Tibial artery (tissue), 4 donors: ENCODE results near the gene RNF144A.

ENCODE experiments used
- DNase-seq, 2 donors: peaks; one replicate each; pipeline ENCODE4 v3.0.0-alpha.2; 2019
- H3K27ac ChIP-seq, 2 donors: fragments of 200-600 bp; sonication (generic) in 1 of 2; 1 replicate in 1 of 2; 2 replicates in 1 of 2; pipeline ENCODE4 v1.5.1; 2018 to 2019; ENCODE audit warnings: mild to moderate bottlenecking in 1 of 2
- H3K27me3 ChIP-seq, 2 donors: fragments of 200-600 bp; sonication (generic) in 1 of 2; one replicate each; pipeline versions ENCODE4 v1.5.1 to v1.6.0; 2016 to 2019
- H3K36me3 ChIP-seq, 3 donors: fragments of 200-600 bp; sonication (generic) in 2 of 3; one replicate each; pipeline ENCODE4 v1.5.1; 2016 to 2019; ENCODE audit warnings: mild to moderate bottlenecking in 2 of 3
- H3K4me1 ChIP-seq, 4 donors: fragments of 200-600 bp; sonication (generic) in 2 of 4; 1 replicate in 3 of 4; 2 replicates in 1 of 4; pipeline ENCODE4 v1.5.1; 2016 to 2019
- H3K4me3 ChIP-seq, 2 donors: fragments of 200-600 bp; sonication (generic) in 1 of 2; 1 replicate in 1 of 2; 2 replicates in 1 of 2; pipeline ENCODE4 v1.5.1; 2018 to 2019; ENCODE audit warnings: mild to moderate bottlenecking in 2 of 2
- H3K9me3 ChIP-seq, 3 donors: fragments of 200-600 bp; sonication (generic) in 1 of 3; one replicate each; pipeline ENCODE4 v1.5.1; 2016 to 2019
- CTCF ChIP-seq, 2 experiments: fragments of 200-600 bp in 1 of 2; fragments of 450-650 bp in 1 of 2; IDR thresholded peaks; one replicate each; pipeline ENCODE4 v1.5.1; 2017 to 2019; ENCODE audit warnings: antibody characterized with exemption in 2 of 2, mild to moderate bottlenecking in 1 of 2, moderate library complexity in 1 of 2
- intact Hi-C: fragments of 100-400 bp; cut with DNase I; formaldehyde crosslinking; loops from one replicate; pipeline ENCODE4 v1.15.0; 2023; ENCODE audit warnings: low total_unique reads

Gene RNF144A

GRCh38 chr2:6909431-6910385 lies 7.5 kb upstream of the RNF144A start:
- H3K9me3 ChIP-seq: no peaks in the 10 kb centered on the region
- no peaks in the 10 kb centered on the region for H3K27me3 ChIP-seq
- no peak overlapping the region for H3K4me3 ChIP-seq
- no peak overlapping the region for H3K27ac ChIP-seq
- intact Hi-C loops: no loop called here
- DNase-seq: no peak
- TF ChIP-seq CTCF (IDR thresholded peaks at IDR 0.05): no peak
- no peaks in the 10 kb centered on the region for H3K4me1 ChIP-seq
- no peaks in the 10 kb centered on the region for H3K36me3 ChIP-seq

GRCh38 chr2:6911721-6912120 lies 5.5 kb upstream of the RNF144A start:
- Histone ChIP-seq H3K27me3 (no peaks in the 10 kb centered on the region), H3K4me1 (peaks cover 0 to 1% (median under 1%) of the 10 kb centered on the region in 4 donors), H3K9me3 (no peaks in the 10 kb centered on the region), H3K4me3 (no peak overlapping the region), H3K36me3 (no peaks in the 10 kb centered on the region), H3K27ac (no peak overlapping the region)
- TF ChIP-seq CTCF (IDR thresholded peaks at IDR 0.05): no peak
- DNase-seq: no peak
- intact Hi-C loops: no loop called here

- no peak overlapping the region for H3K4me3 ChIP-seq
- H3K36me3 ChIP-seq: no peaks in the 10 kb centered on the region
- H3K4me1 ChIP-seq: peaks cover 0 to 11% (median 8%) of the 10 kb centered on the region in 4 donors
- no peak for DNase-seq
- no peaks in the 10 kb centered on the region for H3K27me3 ChIP-seq
- no peak overlapping the region for H3K27ac ChIP-seq
- intact Hi-C loops: no loop called here
- no peaks in the 10 kb centered on the region for H3K9me3 ChIP-seq
- TF ChIP-seq CTCF (IDR thresholded peaks at IDR 0.05): no peak
Measured at GRCh38 chr2:6913415-6914157, 3.6 kb upstream of the RNF144A start.

GRCh38 chr2:6914828-6915227 lies 2.4 kb upstream of the RNF144A start:
- H3K4me1 ChIP-seq: peaks cover 0 to 18% (median 12%) of the 10 kb centered on the region in 4 donors
- no peaks in the 10 kb centered on the region for H3K9me3 ChIP-seq
- intact Hi-C loops: no loop called here
- no peaks in the 10 kb centered on the region for H3K27me3 ChIP-seq
- H3K36me3 ChIP-seq: no peaks in the 10 kb centered on the region
- no peak overlapping the region for H3K27ac ChIP-seq
- no peak for TF ChIP-seq CTCF (IDR thresholded peaks at IDR 0.05)
- H3K4me3 ChIP-seq: no peak overlapping the region
- no peak for DNase-seq

GRCh38 chr2:6915399-6915798 lies 1.8 kb upstream of the RNF144A start:
- no peaks in the 10 kb centered on the region for H3K27me3 ChIP-seq
- H3K9me3 ChIP-seq: no peaks in the 10 kb centered on the region
- TF ChIP-seq CTCF (IDR thresholded peaks at IDR 0.05): no peak
- H3K36me3 ChIP-seq: no peaks in the 10 kb centered on the region
- peaks cover 0 to 22% (median 12%) of the 10 kb centered on the region in 4 donors for H3K4me1 ChIP-seq
- no peak overlapping the region for H3K27ac ChIP-seq
- no peak overlapping the region for H3K4me3 ChIP-seq
- no peak for DNase-seq
- intact Hi-C loops: no loop called here
